ENCODE results near the gene MACROD2.

DNA sequence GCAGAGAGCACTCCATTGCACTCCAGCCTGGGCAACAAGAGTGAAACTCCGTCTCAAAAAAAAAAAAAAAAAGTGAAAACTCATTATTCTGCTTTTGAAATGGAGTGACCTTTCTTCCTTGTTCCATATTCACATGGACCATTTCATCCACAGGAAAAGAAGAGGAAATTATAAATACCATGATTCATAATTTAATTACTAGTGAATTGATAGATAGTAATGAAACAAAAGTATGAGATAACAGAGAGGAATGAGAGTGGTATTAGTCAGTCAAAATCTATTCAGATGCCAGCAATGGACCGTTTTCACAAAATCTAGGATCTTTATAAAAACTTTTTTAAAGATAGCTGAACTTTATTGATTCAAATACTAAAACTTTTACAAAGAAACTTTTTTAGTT is 785.2 kb downstream of the MACROD2 start:
- TF ChIP-seq, protein P1, sequence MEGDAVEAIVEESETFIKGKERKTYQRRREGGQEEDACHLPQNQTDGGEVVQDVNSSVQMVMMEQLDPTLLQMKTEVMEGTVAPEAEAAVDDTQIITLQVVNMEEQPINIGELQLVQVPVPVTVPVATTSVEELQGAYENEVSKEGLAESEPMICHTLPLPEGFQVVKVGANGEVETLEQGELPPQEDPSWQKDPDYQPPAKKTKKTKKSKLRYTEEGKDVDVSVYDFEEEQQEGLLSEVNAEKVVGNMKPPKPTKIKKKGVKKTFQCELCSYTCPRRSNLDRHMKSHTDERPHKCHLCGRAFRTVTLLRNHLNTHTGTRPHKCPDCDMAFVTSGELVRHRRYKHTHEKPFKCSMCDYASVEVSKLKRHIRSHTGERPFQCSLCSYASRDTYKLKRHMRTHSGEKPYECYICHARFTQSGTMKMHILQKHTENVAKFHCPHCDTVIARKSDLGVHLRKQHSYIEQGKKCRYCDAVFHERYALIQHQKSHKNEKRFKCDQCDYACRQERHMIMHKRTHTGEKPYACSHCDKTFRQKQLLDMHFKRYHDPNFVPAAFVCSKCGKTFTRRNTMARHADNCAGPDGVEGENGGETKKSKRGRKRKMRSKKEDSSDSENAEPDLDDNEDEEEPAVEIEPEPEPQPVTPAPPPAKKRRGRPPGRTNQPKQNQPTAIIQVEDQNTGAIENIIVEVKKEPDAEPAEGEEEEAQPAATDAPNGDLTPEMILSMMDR (conservative IDR thresholded peaks at IDR 0.05; ENCODE audit: low read depth, low read length): no peak
- TF ChIP-seq CHD1 (IDR thresholded peaks at IDR 0.05; ENCODE audit: low read depth, low read length): no peak
- no peak for TF ChIP-seq POLR2A (IDR thresholded peaks at IDR 0.05; ENCODE audit: low read depth, low read length)
- TF ChIP-seq RFX5 (IDR thresholded peaks at IDR 0.05; ENCODE audit: low read depth, low read length): no peak
- TF ChIP-seq BHLHE40 (IDR thresholded peaks at IDR 0.05; ENCODE audit: low read depth, low read length): no peak
- no peak for TF ChIP-seq RCOR1 (IDR thresholded peaks at IDR 0.05; ENCODE audit: insufficient replicate concordance, low read length)
- TF ChIP-seq, protein P2, sequence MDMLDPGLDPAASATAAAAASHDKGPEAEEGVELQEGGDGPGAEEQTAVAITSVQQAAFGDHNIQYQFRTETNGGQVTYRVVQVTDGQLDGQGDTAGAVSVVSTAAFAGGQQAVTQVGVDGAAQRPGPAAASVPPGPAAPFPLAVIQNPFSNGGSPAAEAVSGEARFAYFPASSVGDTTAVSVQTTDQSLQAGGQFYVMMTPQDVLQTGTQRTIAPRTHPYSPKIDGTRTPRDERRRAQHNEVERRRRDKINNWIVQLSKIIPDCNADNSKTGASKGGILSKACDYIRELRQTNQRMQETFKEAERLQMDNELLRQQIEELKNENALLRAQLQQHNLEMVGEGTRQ (IDR thresholded peaks at IDR 0.05; ENCODE audit: low read depth, low read length): no peak
- TF ChIP-seq MAFK (IDR thresholded peaks at IDR 0.05; ENCODE audit: low read depth, low read length): no peak
- TF ChIP-seq, protein P3, sequence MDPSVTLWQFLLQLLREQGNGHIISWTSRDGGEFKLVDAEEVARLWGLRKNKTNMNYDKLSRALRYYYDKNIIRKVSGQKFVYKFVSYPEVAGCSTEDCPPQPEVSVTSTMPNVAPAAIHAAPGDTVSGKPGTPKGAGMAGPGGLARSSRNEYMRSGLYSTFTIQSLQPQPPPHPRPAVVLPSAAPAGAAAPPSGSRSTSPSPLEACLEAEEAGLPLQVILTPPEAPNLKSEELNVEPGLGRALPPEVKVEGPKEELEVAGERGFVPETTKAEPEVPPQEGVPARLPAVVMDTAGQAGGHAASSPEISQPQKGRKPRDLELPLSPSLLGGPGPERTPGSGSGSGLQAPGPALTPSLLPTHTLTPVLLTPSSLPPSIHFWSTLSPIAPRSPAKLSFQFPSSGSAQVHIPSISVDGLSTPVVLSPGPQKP (IDR thresholded peaks at IDR 0.05; ENCODE audit: borderline replicate concordance, low read depth, low read length): no peak

Measured in IMR-90 (cell line).